ENCODE data around the gene RPL18A.

- TF ChIP-seq, protein P1, sequence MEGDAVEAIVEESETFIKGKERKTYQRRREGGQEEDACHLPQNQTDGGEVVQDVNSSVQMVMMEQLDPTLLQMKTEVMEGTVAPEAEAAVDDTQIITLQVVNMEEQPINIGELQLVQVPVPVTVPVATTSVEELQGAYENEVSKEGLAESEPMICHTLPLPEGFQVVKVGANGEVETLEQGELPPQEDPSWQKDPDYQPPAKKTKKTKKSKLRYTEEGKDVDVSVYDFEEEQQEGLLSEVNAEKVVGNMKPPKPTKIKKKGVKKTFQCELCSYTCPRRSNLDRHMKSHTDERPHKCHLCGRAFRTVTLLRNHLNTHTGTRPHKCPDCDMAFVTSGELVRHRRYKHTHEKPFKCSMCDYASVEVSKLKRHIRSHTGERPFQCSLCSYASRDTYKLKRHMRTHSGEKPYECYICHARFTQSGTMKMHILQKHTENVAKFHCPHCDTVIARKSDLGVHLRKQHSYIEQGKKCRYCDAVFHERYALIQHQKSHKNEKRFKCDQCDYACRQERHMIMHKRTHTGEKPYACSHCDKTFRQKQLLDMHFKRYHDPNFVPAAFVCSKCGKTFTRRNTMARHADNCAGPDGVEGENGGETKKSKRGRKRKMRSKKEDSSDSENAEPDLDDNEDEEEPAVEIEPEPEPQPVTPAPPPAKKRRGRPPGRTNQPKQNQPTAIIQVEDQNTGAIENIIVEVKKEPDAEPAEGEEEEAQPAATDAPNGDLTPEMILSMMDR (conservative IDR thresholded peaks at IDR 0.05; ENCODE audit: low read depth, low read length): no peak
- TF ChIP-seq EZH2 (IDR thresholded peaks at IDR 0.05; ENCODE audit: borderline replicate concordance, low read depth, low read length, poor library complexity, severe bottlenecking): no peak
Measured at GRCh38 chr19:17842663-17843291, 16.9 kb upstream of the RPL18A start.
